HG03442 (cell line): ENCODE measurements around the gene RNF214.

Experiments
- ATAC-seq: cut with Tn5 transposase; IDR thresholded peaks from one replicate; pipeline ENCODE4 v1.9.1; 2021; ENCODE audit warnings: mild to moderate bottlenecking, moderate library complexity; ENCODE audit not compliant: unreplicated experiment

Gene RNF214

GRCh38 chr11:117279711-117280376 lies 47.4 kb downstream of the RNF214 start:
- ATAC-seq, result no peak

- ATAC-seq, result no peak
Measured at GRCh38 chr11:117281159-117281558, 48.7 kb downstream of the RNF214 start.

GRCh38 chr11:117281869-117282268 lies 49.4 kb downstream of the RNF214 start:
- no peak for ATAC-seq

- ATAC-seq, result no peak
Measured at GRCh38 chr11:117282956-117283355, 50.5 kb downstream of the RNF214 start.

GRCh38 chr11:117284053-117284452 lies 51.6 kb downstream of the RNF214 start:
- no peak for ATAC-seq

- no peak for ATAC-seq
Measured at GRCh38 chr11:117286588-117286987, 54.1 kb downstream of the RNF214 start.

- ATAC-seq, result no peak
Measured at GRCh38 chr11:117287668-117288067, 55.2 kb downstream of the RNF214 start.

GRCh38 chr11:117289795-117290194 lies 57.3 kb downstream of the RNF214 start:
- ATAC-seq, result no peak

- ATAC-seq, result no peak
Measured at GRCh38 chr11:117290809-117291396, 58.4 kb downstream of the RNF214 start, which contains the start of gene BACE1-AS. Gene BACE1-AS, plus strand, starts transcription at chr11:117291346.

GRCh38 chr11:117292616-117293015 lies 60.1 kb downstream of the RNF214 start:
- ATAC-seq, result no peak

GRCh38 chr11:117295438-117296137 lies 63.1 kb downstream of the RNF214 start:
- ATAC-seq, result no peak

GRCh38 chr11:117296881-117297280 lies 64.4 kb downstream of the RNF214 start:
- ATAC-seq, result no peak

- no peak for ATAC-seq
Measured at GRCh38 chr11:117298195-117298594, 65.7 kb downstream of the RNF214 start.

- ATAC-seq, result no peak
Measured at GRCh38 chr11:117299351-117300282, 67.1 kb downstream of the RNF214 start.

GRCh38 chr11:117300283-117300663 lies 67.8 kb downstream of the RNF214 start:
- ATAC-seq, result no peak

GRCh38 chr11:117300773-117301172 lies 68.3 kb downstream of the RNF214 start:
- ATAC-seq, result no peak

GRCh38 chr11:117302228-117302627 lies 69.8 kb downstream of the RNF214 start:
- ATAC-seq, result no peak

- ATAC-seq, result no peak
Measured at GRCh38 chr11:117303101-117303500, 70.6 kb downstream of the RNF214 start.

GRCh38 chr11:117303646-117304315 lies 71.3 kb downstream of the RNF214 start:
- no peak for ATAC-seq

- no peak for ATAC-seq
Measured at GRCh38 chr11:117305145-117305544, 72.7 kb downstream of the RNF214 start.
